ENCODE data around the gene KIF5A.

DNA sequence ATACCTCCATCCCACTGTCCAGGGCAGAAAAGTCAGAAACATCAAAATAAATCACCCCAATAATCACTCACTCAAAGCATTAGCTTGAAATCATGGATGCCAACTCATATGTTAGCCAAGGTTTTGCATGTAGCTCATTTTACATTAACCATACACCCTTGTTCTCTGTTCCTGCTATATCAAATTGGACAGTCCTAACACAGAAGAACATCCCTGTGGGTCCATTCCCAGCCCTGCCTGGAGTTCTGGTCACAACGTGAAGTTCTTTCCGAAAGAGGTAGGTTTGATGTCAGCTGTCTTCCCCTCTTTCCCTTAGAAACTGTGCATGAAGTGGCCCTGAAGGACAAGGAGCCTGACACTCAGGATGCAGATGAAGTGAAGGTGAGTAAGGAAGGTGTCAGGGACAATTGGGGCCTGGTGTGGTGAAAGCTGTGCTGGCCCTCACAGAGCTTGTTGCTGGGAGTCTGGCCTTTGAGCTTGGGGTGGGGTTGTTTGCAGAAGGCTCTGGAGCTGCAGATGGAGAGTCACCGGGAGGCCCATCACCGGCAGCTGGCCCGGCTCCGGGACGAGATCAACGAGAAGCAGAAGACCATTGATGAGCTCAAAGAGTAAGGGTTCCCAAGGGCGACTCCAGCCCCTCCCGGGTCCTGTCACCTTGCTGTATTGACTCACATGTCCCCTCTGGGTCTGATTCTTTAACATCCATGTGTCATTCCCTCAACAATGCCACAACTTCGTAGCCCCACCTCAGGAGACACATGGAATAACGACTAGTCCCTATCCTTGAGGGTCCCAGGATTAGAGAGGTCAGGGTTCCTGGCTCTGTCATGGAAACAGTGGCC is 26.1 kb downstream of the KIF5A start:
- no peak for TF ChIP-seq TAF1 (IDR thresholded peaks at IDR 0.05; ENCODE audit: borderline replicate concordance, low read depth, low read length)
- no peak for TF ChIP-seq POLR2A (IDR thresholded peaks at IDR 0.05; ENCODE audit: low read depth, low read length)
- TF ChIP-seq POLR2AphosphoS5 (IDR thresholded peaks at IDR 0.05; ENCODE audit: low read depth, low read length), result no peak

All from GM12892 (cell line).